Stimulated activated CD4-positive, alpha-beta T cell treated with anti-CD3 and anti-CD28 coated beads, Interleukin-4, amount 100 ng/mL, for 4 hours (primary cell): Measurements from ENCODE around the gene TANGO6.
"Not testable (repeated sequence)": the region's sequence is repeated elsewhere in the genome, so short reads cannot be mapped to it uniquely, and the experiment has no call there.

Experiments used
- DNase-seq, 2 experiments: peaks; one replicate each; pipeline ENCODE4 v3.0.0-alpha.2; 2020

TANGO6 gene

DNA sequence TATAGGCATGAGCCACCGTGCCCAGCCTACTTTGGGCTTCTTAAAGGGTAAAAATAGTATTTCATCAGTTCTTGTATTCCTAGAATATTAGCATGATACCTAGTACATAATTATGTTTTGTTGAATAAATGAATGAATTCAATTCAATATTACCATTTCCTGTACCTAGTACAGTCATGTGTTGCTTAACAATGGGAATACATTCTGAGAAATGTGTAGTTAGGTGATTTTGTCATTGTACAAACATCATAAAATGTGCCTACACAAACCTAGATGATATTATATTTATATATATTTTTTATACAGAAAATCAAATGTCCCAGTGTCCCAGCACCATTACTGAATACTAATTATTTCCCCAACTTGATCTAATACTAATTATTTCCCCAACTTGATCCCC is 176.5 kb downstream of the TANGO6 start:
- no peak for DNase-seq

- no peak for DNase-seq
Observed at GRCh38 chr16:69029121-69029520, 185.8 kb downstream of the TANGO6 start.

- DNase-seq, result no peak
Observed at GRCh38 chr16:69031877-69032301, 188.6 kb downstream of the TANGO6 start.

GRCh38 chr16:69033151-69033949 is 190.0 kb downstream of the TANGO6 start:
- DNase-seq, result no peak

GRCh38 chr16:69035375-69035774 is 192.0 kb downstream of the TANGO6 start:
- no peak for DNase-seq

- DNase-seq, result no peak
Observed at GRCh38 chr16:69036399-69037091, 193.2 kb downstream of the TANGO6 start.

- DNase-seq, result no peak
Observed at GRCh38 chr16:69037373-69038160, 194.2 kb downstream of the TANGO6 start.

- no peak for DNase-seq
Observed at GRCh38 chr16:69039333-69039941, 196.1 kb downstream of the TANGO6 start.

DNA sequence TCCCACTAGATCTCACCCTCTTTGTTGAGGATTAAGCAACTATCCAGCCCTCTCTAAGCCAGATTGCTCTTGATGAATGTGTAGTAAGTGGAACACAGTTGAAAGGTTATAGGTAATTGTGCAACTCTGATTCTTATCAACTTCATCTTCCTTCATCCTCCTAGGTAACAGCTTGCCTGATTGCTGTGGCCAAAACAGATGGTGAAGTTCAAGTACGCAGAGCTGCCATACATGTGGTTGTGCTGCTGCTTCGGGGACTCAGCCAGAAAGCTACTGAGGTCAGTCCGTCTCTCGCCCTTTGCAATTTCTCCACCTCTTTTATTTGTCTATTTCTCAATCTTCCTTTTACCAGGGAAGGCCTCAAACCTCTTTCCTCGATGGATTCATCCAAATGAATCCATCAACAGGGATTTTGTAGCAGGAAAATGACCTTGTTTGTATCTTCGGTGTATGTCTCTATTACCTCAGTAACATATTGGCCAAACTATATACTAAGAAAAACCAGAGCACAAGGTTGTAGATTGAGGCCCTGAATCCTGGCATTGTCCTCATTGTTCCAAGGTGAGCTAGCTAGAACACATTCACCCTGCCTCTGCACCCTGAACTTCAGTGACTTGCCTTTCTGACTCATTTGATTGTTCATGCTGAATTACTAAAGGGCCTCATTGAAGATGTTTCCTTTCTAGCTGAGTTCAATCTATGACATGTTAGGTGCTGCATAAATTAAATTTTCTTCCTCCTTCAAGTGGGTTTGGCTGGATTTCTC is 197.0 kb downstream of the TANGO6 start:
- DNase-seq, result no peak

DNA sequence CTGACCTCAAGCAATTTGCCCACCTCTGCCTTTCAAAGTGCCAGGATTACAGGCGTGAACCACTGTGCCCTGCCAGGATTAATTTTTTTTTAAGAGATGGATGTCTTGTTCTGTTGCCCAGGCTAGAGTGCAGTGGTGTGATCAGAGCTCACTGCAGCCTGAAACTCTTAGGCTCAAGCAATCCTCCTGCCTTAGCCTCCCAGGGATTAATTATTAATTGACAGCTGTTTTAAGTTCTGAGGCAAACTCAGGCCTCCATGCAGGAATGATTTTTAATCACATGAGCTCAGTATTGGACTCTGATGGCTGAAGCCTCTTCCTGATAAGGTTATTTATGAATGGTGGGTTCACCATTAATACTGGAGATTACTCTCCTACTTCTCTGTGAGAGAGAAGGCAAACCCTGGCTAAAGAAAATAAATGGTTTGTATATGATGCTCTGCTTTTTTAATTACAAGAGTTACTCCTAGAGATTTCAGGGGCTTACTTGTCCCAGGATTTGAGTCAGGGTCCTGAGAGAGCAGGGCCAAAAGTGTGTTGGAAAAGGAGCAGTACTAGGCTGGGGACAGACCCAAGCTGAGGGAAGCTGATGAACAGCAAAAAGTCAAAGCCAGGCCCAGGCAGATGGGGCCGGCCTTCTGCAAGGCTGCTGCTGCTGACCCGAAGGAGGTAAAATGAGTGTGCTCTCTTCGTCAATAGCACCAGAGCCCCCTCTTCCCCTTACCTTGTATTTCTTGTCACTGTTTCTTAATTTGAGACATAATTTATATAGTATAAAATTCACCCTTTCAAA is 205.2 kb downstream of the TANGO6 start:
- no peak for DNase-seq

GRCh38 chr16:69049146-69049545 is 205.8 kb downstream of the TANGO6 start:
- DNase-seq, result no peak

GRCh38 chr16:69049603-69050375 is 206.5 kb downstream of the TANGO6 start:
- DNase-seq, result no peak

DNA sequence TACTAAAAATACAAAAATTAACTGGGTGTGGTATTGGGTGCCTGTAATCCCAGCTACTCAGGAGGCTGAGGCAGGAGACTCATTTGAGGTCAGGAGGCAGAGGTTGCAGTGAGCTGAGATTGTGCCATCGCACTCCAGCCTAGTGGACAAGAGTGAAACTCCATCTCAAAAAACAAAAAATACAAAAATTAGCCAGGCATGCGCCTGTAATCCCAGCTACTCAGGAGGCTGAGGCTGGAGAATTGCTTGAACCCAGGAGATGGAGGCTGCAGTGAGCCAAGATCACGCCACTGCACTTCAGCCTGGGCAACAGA is 208.1 kb downstream of the TANGO6 start:
- DNase-seq, result not testable (repeated sequence)

DNA sequence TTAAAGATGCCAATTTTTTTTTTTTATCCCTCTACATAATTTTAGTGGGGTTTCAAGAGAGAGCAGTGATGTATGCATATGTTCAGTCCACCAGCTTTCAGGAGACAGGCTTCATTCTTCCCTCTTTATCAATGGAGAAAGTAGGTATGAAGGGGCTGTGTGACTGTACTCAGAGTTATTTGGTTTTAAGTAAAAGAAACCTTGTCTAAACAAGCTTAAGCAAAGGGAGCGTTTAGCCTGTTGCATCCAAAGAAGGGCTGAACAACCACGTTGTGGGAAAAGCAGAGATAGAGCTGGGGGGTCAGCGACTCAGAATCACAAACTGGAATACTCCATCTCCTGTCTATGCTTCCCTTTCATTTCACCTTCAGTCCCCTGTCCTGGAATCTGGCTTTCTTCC is 211.7 kb downstream of the TANGO6 start:
- DNase-seq, result no peak

GRCh38 chr16:69055980-69056379 is 212.6 kb downstream of the TANGO6 start:
- no peak for DNase-seq

DNA sequence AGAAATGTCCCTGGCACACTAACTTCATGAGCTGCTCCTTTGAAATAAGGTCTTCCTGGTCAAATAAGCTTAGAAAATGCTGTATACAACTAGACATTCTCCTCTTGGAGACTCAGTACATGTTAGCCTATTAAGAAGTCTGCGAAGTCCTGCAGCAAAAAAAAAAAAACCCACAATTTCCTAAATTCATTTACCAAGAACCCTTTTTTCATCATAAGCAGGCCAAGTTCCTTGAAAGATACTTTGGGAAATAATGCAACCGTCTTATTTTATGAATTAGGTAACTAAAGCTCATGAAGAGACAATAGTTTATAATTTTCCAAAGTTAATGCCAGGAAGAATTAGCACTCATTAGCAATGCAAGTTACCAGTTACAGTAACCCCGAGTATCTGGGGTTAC is 213.1 kb downstream of the TANGO6 start:
- no peak for DNase-seq

GRCh38 chr16:69057400-69058378 is 214.4 kb downstream of the TANGO6 start:
- no peak for DNase-seq

DNA sequence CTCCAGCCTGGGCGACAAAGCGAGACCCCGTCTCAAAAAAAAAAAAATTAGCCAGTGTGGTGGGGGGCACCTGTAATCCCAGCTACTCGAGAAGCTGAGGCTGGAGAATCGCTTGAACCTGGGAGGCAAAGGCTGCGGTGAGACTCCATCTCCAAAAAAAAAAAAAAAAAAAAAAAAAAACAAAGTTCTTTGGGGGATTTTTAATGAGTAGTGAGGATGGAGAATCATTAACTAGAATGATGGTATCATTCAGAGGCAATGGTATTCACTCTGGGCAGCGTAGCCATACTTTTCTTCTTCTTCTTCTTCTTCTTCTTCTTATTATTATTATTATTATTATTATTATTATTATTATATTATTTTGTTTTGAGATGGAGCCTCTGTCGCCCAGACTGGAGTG is 220.2 kb downstream of the TANGO6 start:
- not testable (repeated sequence) for DNase-seq

DNA sequence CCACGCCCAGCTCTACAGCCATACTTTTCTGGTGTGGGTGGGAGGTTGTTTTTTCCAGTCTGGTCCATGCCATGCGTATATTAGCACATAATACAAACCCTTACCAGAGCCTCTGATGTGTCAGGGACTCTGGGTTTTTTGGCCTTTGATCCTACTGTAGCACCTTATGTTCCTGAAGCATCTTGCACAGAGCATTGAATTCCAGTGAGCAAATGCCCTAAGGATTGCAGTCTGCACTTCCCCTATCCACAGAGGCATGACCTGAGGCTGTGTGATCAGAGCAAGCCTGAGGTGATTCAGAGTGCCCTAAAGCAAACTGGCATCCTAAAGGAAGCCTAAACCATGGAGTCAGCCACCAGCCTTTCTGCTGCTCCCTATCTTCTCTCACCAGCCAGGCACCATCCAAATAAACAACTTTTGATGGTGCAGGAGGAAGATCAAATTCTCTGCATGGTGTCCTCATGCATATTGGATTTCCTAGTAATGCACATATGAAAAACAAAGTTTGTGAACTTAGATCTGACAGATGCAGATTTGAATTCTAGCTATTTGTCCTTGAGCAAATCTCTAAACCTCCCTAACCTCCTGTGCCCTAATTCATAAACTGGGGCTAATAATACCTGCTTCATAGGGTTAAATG is 220.9 kb downstream of the TANGO6 start:
- DNase-seq, result no peak
